ENCODE data around the gene ZNF280D.

Gene ZNF280D

GRCh38 chr15:56619887-56620286 lies 113.4 kb downstream of the ZNF280D start:
- DNase-seq: no peak

GRCh38 chr15:56617628-56618027 lies 115.7 kb downstream of the ZNF280D start:
- DNase-seq: no peak

DNA sequence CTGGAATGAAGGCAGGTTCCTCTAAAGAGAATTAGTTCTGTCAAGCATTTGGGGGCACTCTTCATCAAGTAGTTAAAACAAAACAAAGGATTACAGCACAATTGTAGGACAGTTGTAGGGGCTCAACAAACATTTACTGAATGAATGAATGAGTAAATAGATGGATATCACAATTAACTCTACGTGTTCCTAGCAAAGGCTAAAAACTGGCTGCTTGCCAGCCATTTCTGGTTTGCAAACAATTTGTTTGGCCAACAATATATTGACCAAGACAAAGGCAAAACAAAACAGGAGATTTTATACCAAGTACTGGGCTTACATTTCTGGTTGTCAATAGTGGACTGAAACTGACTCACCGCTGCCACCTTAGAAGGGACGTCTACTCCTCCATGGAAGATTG lies 116.8 kb downstream of the ZNF280D start:
- DNase-seq: no peak

- DNase-seq: no peak
Measured at GRCh38 chr15:56613811-56614210, 119.5 kb downstream of the ZNF280D start.

DNA sequence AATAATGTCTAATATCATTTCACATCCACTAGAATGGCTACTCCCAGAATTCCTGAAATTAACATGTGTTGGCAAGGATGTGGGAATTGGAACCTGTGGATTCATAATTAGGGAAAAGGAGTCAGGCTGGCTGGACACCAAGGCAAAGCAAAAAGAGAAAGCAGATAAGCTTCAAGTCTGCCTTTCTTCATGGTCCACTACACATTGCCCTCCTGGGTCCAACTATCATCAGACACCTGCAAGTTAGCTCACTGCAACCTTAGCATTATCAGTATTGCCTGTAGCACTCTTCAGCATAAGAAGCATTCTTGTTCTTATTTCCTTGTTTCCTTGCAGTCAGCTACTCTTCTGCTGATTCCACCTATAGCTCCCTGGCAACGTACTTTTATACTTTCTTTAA lies 124.3 kb downstream of the ZNF280D start:
- DNase-seq: no peak

DNA sequence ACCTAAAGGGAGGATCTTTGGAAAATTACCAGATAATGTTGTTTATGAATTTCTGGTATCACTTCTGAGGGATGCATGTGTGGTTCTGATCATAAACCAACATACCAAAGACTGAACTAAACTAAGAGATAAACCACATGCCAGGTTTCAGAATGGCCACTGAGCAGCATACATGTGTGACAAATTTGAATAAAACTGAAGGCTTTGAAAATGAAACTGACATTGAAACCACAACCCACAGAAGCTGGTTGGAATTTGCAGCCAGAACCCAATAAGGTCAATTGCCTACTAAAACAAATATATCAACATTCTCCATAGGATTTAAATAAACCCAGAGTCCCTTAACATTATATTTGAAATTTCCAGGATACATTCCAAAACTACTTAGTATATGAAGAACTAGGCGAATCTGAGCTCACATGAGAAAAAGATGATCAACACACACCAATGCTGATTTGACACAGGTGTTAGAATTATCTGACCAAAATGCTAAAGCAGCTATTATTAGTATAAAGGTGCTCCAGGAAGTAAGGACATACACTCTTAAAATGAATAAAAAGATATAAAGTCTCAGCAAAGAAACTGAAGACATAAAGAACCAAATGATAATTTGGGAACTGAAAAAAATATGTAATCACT lies 125.0 kb downstream of the ZNF280D start:
- no peak for DNase-seq

GRCh38 chr15:56602253-56602652 lies 131.1 kb downstream of the ZNF280D start:
- no peak for DNase-seq

GRCh38 chr15:56600380-56600779 lies 132.9 kb downstream of the ZNF280D start:
- DNase-seq: no peak

- DNase-seq: no peak
Measured at GRCh38 chr15:56598991-56599390, 134.3 kb downstream of the ZNF280D start.

DNA sequence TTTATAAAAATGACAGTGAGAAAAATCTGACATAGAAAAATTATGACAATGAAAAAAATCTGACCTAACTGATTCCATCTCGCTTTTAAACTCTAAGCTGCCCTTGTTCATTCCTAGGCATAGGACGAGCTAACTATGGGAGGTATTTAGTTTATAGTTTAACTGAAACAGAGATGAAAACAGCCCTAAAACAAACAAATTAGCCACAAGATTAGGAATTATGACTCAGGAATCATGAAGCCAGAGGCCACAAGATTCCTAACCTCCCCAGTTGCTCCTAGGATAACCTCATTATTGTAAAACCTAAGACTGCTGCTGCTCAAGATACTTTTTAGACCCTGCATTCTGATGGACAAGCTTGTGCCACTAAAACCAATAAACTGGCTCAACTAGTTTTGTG lies 145.6 kb downstream of the ZNF280D start:
- no peak for DNase-seq

DNA sequence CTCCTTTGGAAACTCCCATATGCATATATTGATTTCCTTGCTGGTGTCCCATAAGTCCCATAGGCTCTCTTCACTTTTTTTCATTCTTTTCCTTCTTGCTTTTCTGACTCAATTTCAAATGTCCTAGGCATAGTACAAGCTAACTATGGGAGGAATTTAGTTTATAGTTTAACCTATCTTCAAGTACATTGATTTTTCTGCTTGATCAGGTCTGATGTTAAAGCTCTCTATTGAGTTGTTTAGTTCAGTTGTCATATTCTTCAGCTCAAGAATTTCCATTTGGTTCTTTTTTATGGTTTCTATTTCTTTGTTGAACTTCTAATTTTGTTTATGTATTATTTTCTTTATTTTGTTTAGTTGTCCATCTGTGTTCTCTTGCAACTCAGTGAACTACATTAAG lies 147.1 kb downstream of the ZNF280D start:
- no peak for DNase-seq

- no peak for DNase-seq
Measured at GRCh38 chr15:56582785-56583184, 150.5 kb downstream of the ZNF280D start.
